Erythroblast (primary cell): ENCODE data around the gene ATP6V0E2.

ENCODE experiments used
- GATA1 ChIP-seq: IDR thresholded peaks from 2 replicates; pipeline ENCODE4 v1.6.1; 2011; ENCODE audit warnings: low read depth, mild to moderate bottlenecking, control low read depth, low read length, moderate library complexity
- POLR2A ChIP-seq: IDR thresholded peaks from 2 replicates; pipeline ENCODE4 v1.6.1; 2011; ENCODE audit warnings: mild to moderate bottlenecking, low read length

- TF ChIP-seq POLR2A (no peak), GATA1 (no peak)
Measured at GRCh38 chr7:149883452-149883861, 9.7 kb downstream of the ATP6V0E2 start.
